Right atrium auricular region (tissue), 2 donors: ENCODE measurements around the gene RAB14. TPM values are rescaled to one million over a fixed set of nuclear protein-coding genes. Genes with fewer than 3 reads are reported as not detected.

ENCODE experiments used
- DNase-seq: peaks from one replicate; pipeline ENCODE4 v3.0.0-alpha.2; 2019; ENCODE audit warnings: low spot score
- H3K27ac ChIP-seq, 2 donors: fragments of 200-600 bp; sonication (generic); 1 replicate in 1 of 2; 2 replicates in 1 of 2; pipeline ENCODE4 v1.5.1; 2016 to 2019
- H3K27me3 ChIP-seq, 2 donors: fragments of 200-600 bp; sonication (generic); one replicate each; pipeline versions ENCODE4 v1.5.1 to v1.6.0; 2017 to 2019
- H3K36me3 ChIP-seq: fragments of 200-600 bp; sonication (generic); one replicate; pipeline ENCODE4 v1.5.1; 2016
- H3K4me1 ChIP-seq, 2 donors: fragments of 200-600 bp; sonication (generic); one replicate each; pipeline versions ENCODE4 v1.5.1 to v1.6.0; 2017 to 2019
- H3K4me3 ChIP-seq, 2 donors: fragments of 200-600 bp; sonication (generic); 1 replicate in 1 of 2; 2 replicates in 1 of 2; pipeline ENCODE4 v1.5.1; 2017 to 2019; ENCODE audit warnings: mild to moderate bottlenecking in 1 of 2, moderate library complexity in 1 of 2
- H3K9me3 ChIP-seq, 2 donors: fragments of 200-600 bp; sonication (generic); one replicate each; pipeline ENCODE4 v1.5.1; 2019
- total RNA-seq, 2 donors: library from RNA; depleted of rRNA; stranded (reverse); fragments of >200 nt; gene quantifications; one replicate each; pipeline ENCODE4 v1.1.0, GENCODE V29; 2016
- TF ChIP-seq, protein P1 (sequence below), 2 donors: fragments of 200-600 bp; sonication (generic); IDR thresholded peaks; one replicate each; pipeline ENCODE4 v1.5.1; 2019; ENCODE audit warnings: antibody characterized with exemption in 2 of 2

Gene RAB14
- total RNA-seq, 2 donors from 2014 or later, result 26.8 to 27.8 TPM

DNA sequence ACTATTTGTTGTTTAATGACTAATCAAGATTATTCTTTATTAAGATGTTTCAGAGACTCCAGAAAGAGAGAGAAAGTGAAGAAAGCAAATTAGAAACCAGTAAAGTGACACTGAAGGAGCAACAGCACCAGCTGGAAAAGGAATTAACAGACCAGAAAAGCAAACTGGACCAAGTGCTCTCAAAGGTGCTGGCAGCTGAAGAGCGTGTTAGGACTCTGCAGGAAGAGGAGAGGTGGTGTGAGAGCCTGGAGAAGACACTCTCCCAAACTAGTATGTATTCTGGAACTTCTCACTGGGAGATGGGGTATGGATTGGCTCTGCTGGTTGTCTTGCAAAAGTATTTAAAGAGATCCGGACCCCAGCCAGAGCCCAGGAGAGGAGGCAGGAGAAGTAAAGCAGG is 33.6 kb downstream of the RAB14 start:
- TF ChIP-seq, protein P1, sequence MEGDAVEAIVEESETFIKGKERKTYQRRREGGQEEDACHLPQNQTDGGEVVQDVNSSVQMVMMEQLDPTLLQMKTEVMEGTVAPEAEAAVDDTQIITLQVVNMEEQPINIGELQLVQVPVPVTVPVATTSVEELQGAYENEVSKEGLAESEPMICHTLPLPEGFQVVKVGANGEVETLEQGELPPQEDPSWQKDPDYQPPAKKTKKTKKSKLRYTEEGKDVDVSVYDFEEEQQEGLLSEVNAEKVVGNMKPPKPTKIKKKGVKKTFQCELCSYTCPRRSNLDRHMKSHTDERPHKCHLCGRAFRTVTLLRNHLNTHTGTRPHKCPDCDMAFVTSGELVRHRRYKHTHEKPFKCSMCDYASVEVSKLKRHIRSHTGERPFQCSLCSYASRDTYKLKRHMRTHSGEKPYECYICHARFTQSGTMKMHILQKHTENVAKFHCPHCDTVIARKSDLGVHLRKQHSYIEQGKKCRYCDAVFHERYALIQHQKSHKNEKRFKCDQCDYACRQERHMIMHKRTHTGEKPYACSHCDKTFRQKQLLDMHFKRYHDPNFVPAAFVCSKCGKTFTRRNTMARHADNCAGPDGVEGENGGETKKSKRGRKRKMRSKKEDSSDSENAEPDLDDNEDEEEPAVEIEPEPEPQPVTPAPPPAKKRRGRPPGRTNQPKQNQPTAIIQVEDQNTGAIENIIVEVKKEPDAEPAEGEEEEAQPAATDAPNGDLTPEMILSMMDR (IDR thresholded peaks at IDR 0.05), result no peak
- no peaks in the 10 kb centered on the region for H3K27me3 ChIP-seq
- H3K36me3 ChIP-seq, result peaks cover 45% of the 10 kb centered on the region
- H3K9me3 ChIP-seq, result no peaks in the 10 kb centered on the region
- H3K27ac ChIP-seq, result no peak overlapping the region
- DNase-seq, result no peak
- H3K4me3 ChIP-seq, result no peak overlapping the region
- peaks cover 0 to 5% of the 10 kb centered on the region in 2 donors for H3K4me1 ChIP-seq

DNA sequence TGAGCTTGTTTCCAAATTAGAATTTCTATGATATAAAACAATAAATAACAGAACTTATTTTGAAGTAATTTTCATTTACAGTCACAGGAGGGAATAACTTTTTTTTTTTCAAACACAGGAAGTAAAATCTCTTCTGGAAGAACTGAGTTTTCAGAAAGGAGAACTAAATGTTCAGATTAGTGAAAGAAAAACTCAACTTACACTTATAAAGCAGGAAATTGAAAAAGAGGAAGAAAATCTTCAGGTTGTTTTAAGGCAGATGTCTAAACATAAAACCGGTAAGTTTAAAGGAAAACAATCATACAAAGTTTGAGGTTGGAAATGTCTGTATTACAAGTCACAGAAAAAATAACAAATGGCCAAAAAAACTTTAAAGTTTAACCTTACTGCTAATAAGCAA is 41.6 kb downstream of the RAB14 start:
- Histone ChIP-seq H3K27me3 (no peaks in the 10 kb centered on the region), H3K4me1 (no peaks in the 10 kb centered on the region), H3K4me3 (no peak overlapping the region), H3K36me3 (peaks cover 41% of the 10 kb centered on the region), H3K9me3 (no peaks in the 10 kb centered on the region), H3K27ac (no peak overlapping the region)
- DNase-seq, result no peak
- TF ChIP-seq, protein P1 (IDR thresholded peaks at IDR 0.05), result no peak

DNA sequence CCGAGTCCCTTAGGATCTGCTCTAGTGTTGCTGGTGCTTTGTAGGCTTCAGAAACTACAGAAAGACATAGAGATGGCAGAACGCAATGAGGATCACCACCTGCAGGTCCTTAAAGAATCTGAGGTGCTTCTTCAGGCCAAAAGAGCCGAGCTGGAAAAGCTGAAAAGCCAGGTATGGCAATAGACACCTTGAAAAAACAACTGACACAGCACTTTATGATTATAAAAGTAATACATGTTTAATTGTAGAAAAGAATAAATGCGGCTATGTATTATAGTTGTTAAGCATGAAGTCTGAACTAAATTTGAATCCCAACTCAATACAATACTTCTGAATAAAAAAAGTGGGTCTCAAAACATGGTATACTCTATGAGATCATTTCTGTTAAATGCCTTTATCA is 43.7 kb downstream of the RAB14 start:
- TF ChIP-seq, protein P1 (IDR thresholded peaks at IDR 0.05), result no peak
- Histone ChIP-seq H3K4me1 (no peaks in the 10 kb centered on the region), H3K4me3 (no peak overlapping the region)

DNA sequence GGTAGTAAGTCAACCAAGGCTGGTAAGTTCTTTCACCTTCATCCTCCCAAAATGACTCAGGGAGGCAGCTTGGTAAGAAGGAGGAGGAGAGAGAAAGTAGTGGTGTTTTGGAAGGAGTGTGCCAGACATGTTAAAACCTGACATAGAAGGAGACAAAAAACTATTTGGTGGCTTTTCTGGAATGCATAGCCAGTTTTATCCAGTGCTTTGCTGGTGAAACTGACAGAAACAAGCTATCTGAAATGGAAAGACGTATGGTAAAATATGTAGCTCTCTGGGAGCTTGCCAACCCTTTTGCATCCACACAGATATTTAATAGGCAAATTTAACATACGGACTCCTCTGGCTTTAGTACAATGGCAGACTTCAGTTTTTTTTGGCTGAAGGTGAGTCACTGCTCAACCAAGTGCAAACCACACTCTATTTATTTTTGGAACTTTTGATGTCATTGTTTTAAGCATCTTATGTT is 45.4 kb downstream of the RAB14 start:
- DNase-seq, result no peak
- Histone ChIP-seq H3K36me3 (peaks cover 33% of the 10 kb centered on the region), H3K4me3 (no peak overlapping the region), H3K9me3 (no peaks in the 10 kb centered on the region), H3K4me1 (no peaks in the 10 kb centered on the region), H3K27ac (no peak overlapping the region), H3K27me3 (no peaks in the 10 kb centered on the region)
- TF ChIP-seq, protein P1 (IDR thresholded peaks at IDR 0.05), result no peak

More for the DNA sequence above, 43.7 kb downstream of the RAB14 start:
- peaks cover 42% of the 10 kb centered on the region for H3K36me3 ChIP-seq
- no peaks in the 10 kb centered on the region for H3K27me3 ChIP-seq
- H3K27ac ChIP-seq, result no peak overlapping the region
- no peaks in the 10 kb centered on the region for H3K9me3 ChIP-seq
- no peak for DNase-seq

DNA sequence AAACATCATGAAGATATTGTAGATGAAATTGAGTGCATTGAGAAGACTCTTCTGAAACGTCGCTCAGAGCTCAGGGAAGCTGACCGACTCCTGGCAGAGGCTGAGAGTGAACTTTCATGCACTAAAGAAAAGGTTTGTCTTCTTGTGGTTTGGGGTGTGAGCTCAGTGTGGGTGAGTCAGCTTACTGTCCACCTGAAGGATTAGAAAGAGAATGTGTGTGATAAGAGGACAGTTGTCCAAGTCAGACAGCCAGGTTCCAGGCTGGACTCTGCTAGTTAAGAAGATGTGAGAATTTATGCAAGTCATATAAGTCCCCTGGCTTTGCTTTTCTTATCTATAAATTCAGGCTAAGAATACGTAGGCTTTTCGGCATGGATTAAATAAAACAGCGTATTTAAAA is 46.9 kb downstream of the RAB14 start:
- Histone ChIP-seq H3K27me3 (no peaks in the 10 kb centered on the region), H3K36me3 (peaks cover 28% of the 10 kb centered on the region)
- TF ChIP-seq, protein P1 (IDR thresholded peaks at IDR 0.05), result no peak

DNA sequence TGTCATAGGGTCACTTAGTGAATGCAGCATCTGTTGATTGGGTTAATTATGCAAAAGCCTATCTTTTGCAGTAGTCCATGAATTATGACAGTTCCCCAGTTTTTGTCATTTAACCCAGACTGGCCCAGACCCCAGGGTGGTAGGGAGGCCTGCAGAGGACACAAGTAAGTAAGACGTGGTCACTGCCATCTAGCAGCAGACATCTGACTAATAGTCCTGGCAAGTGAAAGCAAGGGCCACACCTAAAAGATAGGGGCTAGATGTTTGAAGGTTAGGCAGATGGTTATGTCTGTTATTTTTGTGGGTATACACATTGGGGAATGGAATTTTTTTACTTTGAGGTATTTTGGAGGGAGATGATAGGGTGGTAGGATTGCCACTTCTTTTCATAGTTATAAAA is 48.0 kb downstream of the RAB14 start:
- Histone ChIP-seq H3K4me3 (no peak overlapping the region), H3K36me3 (peaks cover 29% of the 10 kb centered on the region)
- TF ChIP-seq, protein P1 (IDR thresholded peaks at IDR 0.05), result no peak

More for the DNA sequence above, 46.9 kb downstream of the RAB14 start:
- Histone ChIP-seq H3K9me3 (no peaks in the 10 kb centered on the region), H3K4me3 (no peak overlapping the region), H3K4me1 (no peaks in the 10 kb centered on the region), H3K27ac (no peak overlapping the region)
- DNase-seq, result no peak

More for the DNA sequence above, 48.0 kb downstream of the RAB14 start:
- H3K27ac ChIP-seq, result no peak overlapping the region
- no peak for DNase-seq
- H3K9me3 ChIP-seq, result no peaks in the 10 kb centered on the region
- H3K27me3 ChIP-seq, result no peaks in the 10 kb centered on the region
- H3K4me1 ChIP-seq, result no peaks in the 10 kb centered on the region
